GM12801 (cell line): ENCODE results near the gene DHX8.

Source experiments
- TF ChIP-seq, protein P1 (sequence below): IDR thresholded peaks from one replicate; pipeline ENCODE4 v1.5.1; 2011; ENCODE audit warnings: control low read depth; ENCODE audit not compliant: insufficient read length; ENCODE audit errors: extremely low read depth

Gene DHX8

DNA sequence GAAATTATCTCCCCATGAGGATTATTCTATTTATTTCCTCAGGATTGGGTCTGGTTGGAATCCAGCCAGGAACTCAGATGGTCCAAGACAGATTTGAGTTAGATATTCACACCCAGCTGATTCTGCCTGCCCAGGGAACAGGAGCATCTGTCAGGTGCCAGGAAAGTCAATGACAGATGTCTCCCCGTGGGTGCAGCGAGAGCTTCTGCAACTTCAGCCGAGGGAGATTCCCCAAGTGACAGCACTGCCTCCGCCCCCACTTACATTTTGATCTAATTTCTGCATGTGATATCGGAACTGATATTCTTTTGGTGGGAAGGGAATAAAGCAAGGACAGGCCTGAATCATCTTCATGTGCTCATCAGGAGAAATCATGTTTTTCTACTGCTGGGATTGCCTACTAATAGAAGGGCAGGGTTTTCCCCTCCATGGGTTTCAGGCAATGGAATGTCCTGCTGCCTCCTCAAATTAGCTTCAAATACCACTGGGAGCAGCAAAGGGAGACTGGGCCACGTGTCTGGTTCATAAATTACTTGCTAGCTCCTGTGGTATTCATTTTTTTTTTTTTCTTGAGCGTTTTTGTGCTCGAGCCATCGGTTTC, 15.7 kb upstream of the DHX8 start:
- TF ChIP-seq, protein P1, sequence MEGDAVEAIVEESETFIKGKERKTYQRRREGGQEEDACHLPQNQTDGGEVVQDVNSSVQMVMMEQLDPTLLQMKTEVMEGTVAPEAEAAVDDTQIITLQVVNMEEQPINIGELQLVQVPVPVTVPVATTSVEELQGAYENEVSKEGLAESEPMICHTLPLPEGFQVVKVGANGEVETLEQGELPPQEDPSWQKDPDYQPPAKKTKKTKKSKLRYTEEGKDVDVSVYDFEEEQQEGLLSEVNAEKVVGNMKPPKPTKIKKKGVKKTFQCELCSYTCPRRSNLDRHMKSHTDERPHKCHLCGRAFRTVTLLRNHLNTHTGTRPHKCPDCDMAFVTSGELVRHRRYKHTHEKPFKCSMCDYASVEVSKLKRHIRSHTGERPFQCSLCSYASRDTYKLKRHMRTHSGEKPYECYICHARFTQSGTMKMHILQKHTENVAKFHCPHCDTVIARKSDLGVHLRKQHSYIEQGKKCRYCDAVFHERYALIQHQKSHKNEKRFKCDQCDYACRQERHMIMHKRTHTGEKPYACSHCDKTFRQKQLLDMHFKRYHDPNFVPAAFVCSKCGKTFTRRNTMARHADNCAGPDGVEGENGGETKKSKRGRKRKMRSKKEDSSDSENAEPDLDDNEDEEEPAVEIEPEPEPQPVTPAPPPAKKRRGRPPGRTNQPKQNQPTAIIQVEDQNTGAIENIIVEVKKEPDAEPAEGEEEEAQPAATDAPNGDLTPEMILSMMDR, result no peak

DNA sequence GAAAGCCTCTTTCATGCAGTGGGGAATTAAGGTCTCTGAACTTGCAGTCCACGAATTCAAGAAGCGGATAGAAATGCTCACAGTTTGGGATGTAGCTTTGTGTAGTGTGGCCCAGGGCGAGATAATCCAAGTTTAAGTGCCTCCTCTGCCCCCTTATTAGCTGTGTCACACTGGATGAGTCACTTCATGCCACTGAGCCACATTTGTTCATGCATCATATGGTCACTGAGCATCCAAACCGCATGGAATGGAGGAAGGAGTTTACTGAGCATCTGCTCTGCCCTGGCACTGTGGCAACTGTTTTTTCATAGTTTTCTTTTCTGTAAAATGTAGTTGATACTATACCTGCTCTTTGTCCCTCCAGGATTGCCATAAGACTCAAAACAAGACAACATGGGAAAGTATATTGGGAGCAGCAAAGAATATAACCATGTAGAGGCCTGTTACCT, 15.1 kb upstream of the DHX8 start:
- TF ChIP-seq, protein P1, result no peak

DNA sequence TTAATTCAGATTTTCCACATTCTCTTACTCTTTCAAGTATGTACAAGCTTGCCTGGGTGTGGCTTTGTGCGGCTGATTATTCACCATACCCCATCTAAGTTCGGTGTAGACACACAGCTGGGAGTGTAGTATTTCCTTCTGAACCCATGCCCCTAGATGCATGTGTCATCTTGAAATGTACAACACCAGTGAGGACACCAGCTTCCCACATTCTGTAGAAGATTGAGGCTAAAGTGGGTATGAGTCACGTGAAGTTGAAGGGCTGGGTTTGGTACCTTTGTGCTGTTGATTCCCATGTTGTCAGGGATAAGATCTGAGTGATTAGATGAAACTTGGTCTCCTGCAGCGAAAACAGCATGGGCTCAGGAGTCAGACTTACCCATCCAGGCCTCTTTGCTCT, 14.6 kb upstream of the DHX8 start:
- TF ChIP-seq, protein P1, result no peak

DNA sequence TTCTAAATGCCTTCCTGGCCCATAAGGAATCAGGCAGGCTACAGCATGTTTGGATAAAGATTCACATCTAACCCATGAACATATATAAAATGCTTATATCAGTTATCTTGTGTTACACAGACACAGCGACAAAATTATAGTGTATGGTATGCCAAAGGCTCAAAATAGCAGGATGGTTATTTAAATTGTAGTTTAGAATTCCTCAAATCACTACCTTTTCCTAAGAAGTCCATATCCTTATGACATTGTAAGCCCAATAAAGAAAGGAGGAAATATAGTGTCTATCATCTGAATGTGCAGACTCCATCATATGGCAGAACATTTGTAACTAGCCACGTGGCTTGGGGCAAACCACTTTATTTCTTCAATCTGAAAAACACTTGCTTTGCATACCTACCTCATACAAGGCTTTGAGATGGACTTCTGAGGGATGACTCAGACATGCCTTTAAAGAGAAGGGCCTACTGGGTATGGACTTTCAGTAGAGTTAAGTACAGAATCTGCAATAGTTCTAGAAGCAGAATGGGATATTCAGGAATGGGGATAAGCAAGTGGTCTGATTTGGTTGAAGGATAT, 12.1 kb upstream of the DHX8 start:
- TF ChIP-seq, protein P1, result no peak

DNA sequence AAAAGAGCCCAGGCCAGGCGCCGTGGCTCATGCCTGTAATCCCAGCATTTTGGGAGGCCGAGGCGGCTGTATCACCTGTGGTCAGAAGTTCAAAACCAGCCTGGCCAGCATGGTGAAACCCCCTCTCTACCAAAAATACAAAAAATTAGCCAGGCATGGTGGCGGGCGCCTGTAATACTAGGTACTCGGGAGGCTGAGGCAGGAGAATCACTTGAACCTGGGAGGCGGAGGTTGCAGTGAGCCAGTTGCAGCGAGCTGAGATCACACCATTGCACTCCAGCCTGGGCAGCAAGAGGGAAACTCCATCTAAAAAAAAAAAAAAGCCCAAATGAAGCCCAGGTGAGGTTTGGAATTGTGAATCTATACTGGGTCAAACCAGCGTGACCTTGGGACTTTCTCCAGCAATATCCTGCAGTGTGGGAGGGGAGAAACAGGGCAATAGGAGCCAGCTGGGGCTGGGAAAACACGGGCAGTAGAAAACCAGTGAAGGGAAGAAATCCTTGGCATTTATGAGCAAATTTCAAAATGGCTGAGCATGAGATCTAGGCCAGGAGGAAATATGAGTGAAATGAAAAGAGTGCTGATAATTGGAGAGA, 8.2 kb upstream of the DHX8 start:
- TF ChIP-seq, protein P1, result no peak

DNA sequence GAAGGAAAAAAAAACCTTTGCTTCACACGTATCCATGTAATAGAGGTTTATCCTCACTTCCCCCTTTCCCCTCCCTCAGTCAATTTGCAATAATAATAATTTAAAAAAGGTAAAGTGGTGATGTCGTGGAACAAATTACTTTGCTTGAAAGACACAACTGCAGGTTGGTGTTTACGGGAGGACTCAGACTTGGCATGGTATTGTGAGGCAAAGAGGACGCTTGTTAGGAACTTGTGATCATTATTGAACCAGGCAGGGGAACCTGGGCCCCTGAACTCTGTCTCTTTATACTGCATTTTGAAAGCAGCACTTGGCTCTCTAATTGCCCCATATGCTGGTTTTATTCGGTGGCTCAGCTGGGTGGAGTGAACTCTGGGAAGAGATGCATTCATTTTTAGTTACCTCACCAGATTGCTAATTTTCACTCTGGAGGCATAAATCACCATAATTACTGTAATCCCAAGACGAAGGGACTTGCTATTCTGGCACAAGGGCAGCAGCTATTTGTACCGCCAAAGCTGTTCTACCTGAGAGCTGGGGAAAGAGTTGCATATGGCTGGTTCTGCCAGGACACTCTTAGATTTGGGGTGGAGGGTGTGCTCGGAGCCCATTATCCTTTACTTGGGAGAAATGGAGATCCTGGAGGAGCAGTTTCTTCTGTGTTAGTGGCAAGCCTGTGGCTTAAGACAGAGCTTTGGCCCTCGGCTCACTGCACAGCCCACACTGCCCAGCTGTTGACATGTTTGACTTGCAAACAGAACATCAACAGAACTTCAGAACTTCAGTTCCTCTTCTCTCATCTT, 5.7 kb upstream of the DHX8 start:
- TF ChIP-seq, protein P1, result no peak

DNA sequence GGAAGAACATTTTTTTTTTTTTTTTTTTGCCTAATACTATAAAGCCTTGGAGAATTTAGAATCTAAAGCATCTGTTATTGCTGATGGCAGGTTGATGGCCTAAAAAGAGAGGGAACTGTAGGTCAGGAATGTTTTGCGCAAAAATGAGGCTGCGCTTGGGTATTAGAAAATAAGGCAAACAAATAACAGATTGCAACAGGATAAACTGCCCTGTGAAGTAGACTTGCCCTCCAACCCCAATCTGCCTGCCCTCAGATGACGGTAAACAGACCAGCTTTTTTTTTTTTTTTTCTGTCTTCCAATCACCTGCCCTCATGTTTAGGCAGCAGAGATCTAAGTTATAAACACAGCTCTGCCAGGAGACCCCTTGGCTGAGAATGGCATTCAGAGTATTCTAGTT, 3.8 kb upstream of the DHX8 start:
- TF ChIP-seq, protein P1, result no peak
